Activated CD4-positive, alpha-beta T cell treated with anti-CD3 and anti-CD28 coated beads for 1 hour (primary cell): ENCODE results near the gene ABHD16A.
"Not testable (repeated sequence)": the region's sequence is repeated elsewhere in the genome, so short reads cannot be mapped to it uniquely, and the experiment has no call there.

Source experiments
- DNase-seq: peaks from one replicate; pipeline ENCODE4 v3.0.0-alpha.2; 2020

ABHD16A gene

GRCh38 chr6:31713991-31714684, 11.0 kb upstream of the ABHD16A start:
- no peak for DNase-seq

- no peak for DNase-seq
These were observed 10.3 kb upstream of the ABHD16A start for GRCh38 chr6:31713465-31713864.

- no peak for DNase-seq
These were observed 9.2 kb upstream of the ABHD16A start for GRCh38 chr6:31712296-31712695.

DNA sequence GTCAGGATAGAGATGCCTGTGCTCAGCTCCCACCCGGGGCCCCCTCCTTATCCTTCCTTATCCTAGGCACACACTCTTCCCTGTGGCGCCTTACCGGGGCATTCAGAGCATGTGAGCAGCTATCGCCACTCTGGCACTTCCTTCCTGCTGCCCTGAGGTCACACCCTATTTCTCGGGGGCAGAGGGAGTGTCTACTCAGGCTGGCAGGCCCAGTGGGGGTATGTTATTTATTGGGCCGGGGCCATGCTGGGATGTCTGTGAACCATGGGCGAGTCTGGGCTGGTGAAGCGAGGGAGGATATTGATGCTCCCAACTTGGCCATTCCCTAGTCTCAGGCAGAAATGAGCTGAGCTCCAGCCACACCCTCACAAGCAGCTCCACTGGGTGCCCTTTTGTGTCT, 8.1 kb upstream of the ABHD16A start:
- no peak for DNase-seq

DNA sequence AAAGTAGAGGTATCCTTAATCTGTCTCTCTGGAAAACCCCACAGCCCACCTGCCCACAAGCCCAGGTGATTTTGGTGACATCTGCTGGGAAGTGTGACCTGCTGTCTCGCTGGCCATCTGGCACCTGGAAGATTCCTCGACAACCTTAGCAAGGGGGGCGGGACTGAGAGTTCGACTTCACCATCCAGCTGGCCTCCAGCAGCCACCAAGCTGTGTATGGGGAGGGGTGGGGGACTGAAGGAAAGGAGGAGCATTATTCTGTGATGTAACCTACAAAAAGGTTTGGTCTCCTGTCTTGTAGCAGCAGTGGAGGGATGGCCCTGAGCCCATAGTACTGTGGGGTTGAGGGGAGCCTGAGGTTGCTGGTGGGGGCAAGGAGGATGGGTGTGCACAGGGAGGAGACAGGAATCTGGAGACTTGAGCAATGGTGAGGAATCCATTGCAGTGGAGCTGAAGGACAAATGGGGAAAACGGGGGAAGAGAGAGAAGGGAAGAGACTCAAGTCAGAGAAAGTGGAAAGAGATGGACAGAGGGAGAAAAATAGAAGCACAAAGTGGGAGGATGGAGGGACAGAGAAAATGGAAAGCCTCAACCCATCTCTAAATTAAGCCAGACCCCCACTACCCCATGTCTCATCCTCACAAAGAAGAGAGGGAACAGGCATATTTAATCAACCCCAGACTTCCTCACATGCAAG, 7.5 kb upstream of the ABHD16A start:
- no peak for DNase-seq

DNA sequence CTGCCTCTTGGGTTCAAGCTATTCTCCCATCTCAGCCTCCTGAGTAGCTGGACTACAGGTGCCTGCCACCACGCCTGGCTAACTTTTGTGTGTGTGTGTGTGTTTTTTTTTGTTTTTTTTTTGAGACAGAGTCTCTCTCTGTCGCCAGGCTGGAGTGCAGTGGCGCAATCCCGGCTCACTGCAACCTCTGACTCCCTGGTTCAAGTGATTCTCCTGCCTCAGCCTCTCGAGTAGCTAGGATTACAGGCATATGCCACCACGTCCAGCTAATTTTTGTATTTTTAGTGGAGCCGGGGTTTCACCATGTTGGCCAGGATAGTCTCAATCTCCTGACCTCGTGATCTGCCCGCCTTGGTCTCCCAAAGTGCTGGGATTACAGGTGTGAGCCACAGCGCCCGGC, 6.0 kb upstream of the ABHD16A start:
- not testable (repeated sequence) for DNase-seq

DNA sequence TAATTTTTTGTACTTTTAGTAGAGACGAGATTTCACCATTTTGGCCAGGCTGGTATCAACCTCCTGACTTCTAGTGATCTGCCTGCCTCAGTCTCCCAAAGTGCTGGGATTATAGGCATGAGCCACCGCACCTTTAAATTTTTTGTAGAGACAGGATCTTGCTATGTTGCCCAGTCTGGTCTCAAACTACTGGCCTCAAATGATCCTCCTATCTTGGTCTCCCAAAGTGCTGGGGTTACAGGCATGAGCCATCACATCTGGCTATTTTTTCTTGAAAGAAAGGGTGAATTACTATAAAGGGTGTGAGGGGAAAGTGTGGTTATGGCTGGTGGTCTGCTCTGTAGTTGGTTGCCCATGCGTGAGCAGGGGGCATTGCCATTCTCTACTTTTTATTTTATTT, 5.1 kb upstream of the ABHD16A start:
- DNase-seq = no peak

- no peak for DNase-seq
These were observed 4.6 kb upstream of the ABHD16A start for GRCh38 chr6:31707701-31708100.

- no peak for DNase-seq
These were observed 3.5 kb upstream of the ABHD16A start, which contains the start of gene LY6G6F for GRCh38 chr6:31706599-31706998. Gene LY6G6F (plus strand): TSS chr6:31706866. CDS start chr6:31706907, 41 bp downstream.

- no peak for DNase-seq
These were observed 2.8 kb upstream of the ABHD16A start for GRCh38 chr6:31705931-31706330.

- no peak for DNase-seq
These were observed 712 bp downstream of the ABHD16A start for GRCh38 chr6:31702405-31702818.

- DNase-seq = no peak
These were observed 1.3 kb downstream of the ABHD16A start for GRCh38 chr6:31701666-31702404.

DNA sequence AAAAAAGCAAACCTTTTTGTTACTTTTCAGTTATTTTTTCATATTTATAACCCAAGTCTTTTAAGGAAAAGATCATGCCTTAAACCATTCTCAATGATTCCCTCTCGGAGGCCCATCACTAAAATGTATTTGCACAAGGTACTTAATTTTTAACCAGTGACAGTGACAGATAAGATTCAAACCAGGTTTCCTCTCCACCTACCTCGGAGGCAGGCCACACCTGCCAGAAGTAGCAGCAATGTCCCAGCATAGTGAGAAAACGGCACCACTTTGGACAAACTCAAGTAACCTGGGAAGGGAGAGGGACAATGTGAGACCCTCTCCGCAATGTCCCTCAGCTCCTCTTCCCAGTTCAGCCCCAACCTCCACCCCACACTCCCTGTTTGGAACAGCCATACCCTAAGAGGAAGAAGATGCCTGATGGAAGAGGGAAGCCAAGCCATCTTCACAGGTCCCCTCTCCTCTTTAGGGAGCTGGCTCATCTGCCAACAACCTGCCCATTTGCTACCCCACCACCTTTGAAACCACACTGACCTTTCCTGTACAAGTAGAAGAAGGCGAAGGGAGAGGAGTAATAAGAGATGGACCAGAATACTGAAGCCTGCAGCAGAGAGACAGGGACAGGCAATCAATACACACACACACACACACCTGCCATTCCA, 2.3 kb downstream of the ABHD16A start:
- DNase-seq = no peak

- no peak for DNase-seq
These were observed 5.6 kb downstream of the ABHD16A start for GRCh38 chr6:31697555-31697954.

- DNase-seq = no peak
These were observed 9.6 kb downstream of the ABHD16A start for GRCh38 chr6:31693535-31693934.

DNA sequence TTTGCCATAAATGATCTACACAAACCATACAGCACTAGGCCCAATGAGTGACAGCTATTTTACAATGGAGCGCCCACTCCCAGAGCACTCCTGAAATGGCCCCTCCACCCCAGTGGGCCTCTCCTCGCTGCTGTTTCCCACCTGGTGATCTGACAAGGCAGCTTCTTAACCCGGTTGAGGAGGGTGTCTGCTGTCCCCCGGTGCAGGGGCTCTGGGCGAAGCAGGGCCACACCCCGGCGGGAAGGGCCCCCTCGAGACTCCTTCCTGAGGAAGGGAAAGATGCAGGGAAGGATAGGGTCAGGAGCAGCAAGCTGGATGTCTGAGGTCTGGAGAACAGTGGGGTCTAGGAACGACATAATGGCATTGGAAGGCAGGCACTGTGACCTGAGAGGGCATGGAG, 10.2 kb downstream of the ABHD16A start:
- no peak for DNase-seq

GRCh38 chr6:31692353-31692752, 10.8 kb downstream of the ABHD16A start:
- no peak for DNase-seq

DNA sequence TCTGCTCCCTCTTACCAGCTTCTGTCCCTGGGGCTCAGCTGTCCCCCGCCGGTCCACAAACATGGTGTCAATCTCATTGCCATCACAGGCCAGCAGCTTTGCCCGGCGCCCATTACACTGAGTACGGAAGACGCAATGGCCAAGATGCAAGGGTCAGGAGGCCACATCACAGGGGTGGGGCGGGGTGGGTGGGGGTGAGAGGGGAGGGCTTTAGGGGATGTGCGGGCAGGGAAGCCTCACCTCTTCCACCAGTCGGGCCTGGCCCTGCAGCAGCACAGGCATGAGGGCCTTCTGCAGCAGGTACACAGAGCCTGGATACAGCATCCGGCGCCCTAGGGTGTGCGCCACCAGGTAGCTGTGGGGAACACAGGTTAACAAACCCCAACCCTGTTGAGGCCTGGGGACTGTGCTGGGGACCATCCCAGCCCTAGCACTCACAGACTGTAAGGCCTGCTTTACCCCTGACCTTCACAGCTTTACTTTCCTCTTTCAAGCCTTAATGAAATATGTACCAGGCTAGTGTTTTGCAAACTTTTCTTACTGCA, 11.5 kb downstream of the ABHD16A start:
- DNase-seq = no peak

DNA sequence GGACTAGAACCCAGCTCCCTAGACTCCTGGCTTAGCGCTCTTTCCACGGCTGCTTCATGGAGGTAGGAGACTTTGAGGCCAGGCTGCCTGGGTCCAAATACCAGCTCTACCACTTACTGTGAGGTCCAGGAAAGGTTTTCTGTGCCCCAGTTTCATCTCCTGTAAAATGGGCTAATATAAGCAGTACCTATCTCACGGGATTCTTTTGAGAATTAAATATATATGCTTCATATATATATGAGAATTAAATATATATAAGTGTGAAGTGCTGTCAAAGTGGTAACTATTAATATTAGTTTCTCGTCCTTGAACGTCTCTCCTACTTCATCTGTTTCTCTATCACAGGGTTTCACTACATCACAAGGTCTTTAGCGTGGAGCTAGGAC, 12.1 kb downstream of the ABHD16A start:
- DNase-seq = no peak

DNA sequence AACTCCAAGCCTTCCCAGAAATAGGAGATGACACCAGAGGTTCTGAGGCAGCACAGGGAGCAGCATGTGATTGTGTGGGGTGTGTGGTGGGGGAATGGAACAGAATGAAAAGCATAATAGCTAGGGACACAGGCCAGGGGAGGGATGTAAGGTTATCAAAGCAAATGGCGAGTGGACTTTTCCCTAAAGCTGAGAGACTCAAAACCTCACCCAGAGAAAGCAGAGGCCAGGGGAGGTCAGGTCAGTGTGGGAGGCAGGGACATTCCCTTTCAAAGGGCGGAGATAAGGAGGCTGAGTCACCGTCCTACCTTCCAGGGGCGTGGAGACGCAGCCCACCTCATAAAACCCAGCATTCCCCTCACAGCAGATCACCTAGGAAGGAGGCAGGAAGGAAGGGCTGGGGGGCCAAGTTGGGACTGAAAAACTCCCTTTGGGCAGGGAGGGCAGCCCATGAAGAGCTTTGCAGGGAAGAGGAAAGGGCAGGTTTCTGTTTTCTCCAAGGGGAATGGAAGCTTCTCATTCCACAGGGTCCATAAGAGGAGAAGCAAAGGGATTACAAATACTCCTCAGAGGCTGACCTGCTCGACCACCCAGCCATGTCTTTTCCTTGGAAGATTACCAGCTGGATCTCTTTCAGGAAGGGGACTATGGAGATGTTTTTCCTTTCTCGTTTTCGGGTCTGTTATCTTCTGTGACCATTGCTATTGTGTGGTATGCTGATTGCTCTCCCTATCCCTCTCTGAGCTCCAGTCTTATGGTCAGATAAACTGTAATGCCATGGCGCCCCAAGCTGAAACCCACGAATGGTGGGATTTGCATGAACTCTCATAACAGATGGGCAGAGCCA, 12.7 kb downstream of the ABHD16A start:
- DNase-seq = no peak

DNA sequence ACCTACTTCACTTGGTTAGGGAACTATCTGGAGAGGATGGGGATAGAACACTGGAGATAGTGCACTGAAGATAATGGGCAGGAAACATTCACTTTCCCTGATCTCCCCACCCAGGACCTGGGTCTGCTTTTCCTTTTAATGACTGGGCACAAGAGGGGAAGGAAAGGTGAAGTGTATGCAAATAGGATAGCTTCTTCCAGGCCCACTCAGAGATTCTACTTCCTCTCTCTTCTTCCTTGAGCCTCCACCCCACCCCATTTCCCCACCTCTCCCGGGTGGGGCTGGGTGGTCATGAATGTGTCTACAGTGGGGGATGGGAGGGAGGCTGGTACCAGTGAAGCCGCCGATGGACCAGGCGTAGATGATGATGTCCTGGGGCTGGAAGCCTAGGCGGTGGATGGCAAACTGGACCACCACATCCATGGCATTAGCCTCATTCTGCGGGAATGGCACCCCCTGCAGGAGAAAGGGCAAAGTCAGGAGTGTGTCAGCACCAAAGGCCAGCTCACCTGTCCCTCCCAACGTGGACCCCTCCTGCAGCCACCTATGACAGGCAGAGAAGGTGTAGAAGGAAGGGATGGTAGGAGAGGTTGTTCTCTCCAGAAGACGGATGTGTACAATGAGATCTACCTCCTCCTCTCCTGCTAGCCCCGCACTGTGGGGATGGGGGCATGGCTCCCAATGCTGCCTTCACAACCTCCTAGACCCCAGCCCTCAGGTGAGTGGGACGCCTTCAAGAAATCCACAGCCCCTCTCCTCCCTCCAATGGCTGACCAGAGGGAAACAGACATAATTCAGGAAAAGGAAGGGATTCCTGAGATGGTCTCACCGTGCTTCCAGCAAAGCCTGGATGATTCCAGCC, 13.6 kb downstream of the ABHD16A start:
- no peak for DNase-seq
